DMS114 treated with DMSO at 0.1 percent for 48 hours (cell line): ENCODE data around the gene GPR84.
"Not testable (repeated sequence)": the region's sequence is repeated elsewhere in the genome, so short reads cannot be mapped to it uniquely, and the experiment has no call there.

ENCODE experiments used
- DNase-seq: peaks from one replicate; lab custom pipeline; 2025; ENCODE audit not compliant: unreplicated experiment; lab: John Stamatoyannopoulos, UW

The GPR84 gene

GRCh38 chr12:54328595-54329337 lies 35.5 kb downstream of the GPR84 start:
- DNase-seq = no peak

DNA sequence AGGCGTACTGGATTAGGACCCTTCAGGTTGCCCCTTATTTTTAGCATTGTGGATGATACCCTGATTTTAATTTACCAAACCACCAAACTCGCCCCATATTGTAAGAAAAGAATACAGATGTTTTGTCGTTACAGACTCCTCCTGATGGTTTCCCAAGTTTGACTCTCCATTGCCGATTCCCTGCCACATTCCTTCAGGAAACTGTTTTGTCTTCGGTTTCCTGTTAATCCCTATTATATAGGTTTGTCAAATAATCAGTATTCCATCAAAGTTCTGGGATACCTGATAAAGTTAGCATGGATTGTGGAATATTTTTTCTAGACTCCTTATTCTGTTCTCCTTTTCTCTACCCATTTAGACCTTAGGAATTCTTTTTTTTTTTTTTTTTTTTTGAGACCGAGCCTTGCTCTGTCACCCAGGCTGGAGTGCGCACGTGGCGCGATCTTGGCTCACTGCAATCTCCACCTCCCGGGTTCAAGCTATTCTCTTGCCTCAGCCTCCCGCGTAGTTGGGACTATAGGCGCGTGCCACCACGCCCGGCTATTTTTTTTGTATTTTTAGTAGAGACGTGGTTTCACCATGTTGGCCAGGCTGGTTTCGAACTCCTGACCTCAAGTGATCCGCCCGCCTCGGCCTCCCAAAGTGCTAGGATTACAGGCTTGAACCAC lies 38.7 kb downstream of the GPR84 start:
- DNase-seq = not testable (repeated sequence)

DNA sequence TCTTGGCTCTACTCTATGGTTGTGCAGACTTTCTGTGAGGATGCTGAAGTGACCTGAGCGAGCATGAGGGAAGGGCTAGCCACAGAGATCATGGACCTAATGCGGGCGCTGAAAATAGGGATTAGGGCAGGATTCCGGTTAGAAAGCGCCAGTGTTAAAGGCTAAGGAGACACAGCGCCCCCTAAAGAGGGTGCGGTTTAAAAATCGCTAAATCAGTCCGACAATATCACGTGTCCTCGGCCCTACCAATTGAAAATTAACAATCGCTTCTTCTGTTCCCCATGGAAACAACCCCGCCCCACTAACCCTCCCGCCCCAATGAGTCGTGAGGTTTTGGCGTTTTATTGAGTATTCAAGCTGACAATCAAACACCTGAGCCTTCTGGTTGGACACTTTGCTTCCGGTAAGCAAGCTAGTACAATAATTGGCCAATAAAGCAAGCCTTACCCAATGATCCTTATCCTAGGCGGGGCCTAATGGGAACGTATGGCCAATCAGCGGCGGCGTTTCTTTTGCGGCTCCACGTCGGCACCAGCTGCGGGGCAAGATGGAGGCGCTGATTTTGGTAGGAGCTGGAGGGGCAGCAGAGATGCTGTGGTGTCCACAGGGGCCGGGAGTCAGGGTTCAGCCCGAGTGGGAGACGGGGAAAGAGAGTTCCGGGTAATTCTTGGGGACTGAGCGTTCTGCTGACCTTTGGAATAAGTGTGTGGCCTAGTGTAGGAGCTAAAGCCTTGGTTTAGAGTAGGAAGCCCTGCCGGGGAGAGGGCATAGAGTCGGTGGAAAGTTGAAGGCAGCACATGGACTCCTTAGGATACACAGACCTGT lies 39.5 kb downstream of the GPR84 start, which contains the start of gene COPZ1:
Gene COPZ1, plus strand, starts transcription at position 515 of the 825 bp plus-strand sequence. Its CDS starts 33 bp downstream, at position 548.
- DNase-seq = peak; percentile 100

DNA sequence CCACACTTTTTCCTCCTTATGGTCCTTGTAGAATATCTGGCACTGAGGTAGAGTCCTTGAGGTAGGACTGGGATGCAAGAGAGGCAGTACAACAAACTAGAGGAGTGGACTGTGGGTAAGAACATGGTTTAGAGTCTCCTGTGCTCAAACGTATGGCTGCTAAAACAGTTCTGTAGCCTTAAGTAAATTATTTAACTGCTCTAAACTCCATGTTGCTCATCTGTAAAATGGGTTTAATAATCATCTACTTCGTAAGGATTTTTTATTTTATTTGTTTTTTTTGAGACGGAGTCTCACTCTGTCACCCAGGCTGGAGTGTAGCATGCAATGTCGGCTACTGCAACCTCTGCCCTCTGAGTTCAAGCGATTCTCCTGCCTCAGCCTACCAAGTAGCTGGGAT lies 42.9 kb downstream of the GPR84 start:
- DNase-seq = no peak
